Nephron progenitor cell (in vitro differentiated cells): ENCODE results near the gene P3H1.
"Not testable (repeated sequence)": the region's sequence is repeated elsewhere in the genome, so short reads cannot be mapped to it uniquely, and the experiment has no call there.

ENCODE experiments used
- DNase-seq: peaks from one replicate; pipeline ENCODE4 v3.0.0; 2021
- H3K27ac Mint-ChIP-seq: 2 replicates; pipeline ENCODE4 v1.8.0; 2021; ENCODE audit warnings: mild to moderate bottlenecking, moderate library complexity, mixed read lengths
- H3K27me3 Mint-ChIP-seq: 2 replicates; pipeline ENCODE4 v1.8.0; 2021; ENCODE audit warnings: mild to moderate bottlenecking, low read depth, mixed read lengths; ENCODE audit not compliant: poor library complexity
- H3K36me3 Mint-ChIP-seq: 2 replicates; pipeline ENCODE4 v1.8.0; 2021; ENCODE audit warnings: low read depth, mixed read lengths
- H3K4me1 Mint-ChIP-seq: 2 replicates; pipeline ENCODE4 v1.8.0; 2021; ENCODE audit warnings: mixed read lengths
- H3K4me3 Mint-ChIP-seq: 2 replicates; pipeline ENCODE4 v1.8.0; 2021; ENCODE audit warnings: mild to moderate bottlenecking, moderate library complexity, mixed read lengths
- H3K9me3 Mint-ChIP-seq: 2 replicates; pipeline ENCODE4 v1.8.0; 2021; ENCODE audit warnings: mild to moderate bottlenecking, moderate library complexity, mixed read lengths
- TF ChIP-seq, protein P1 (sequence below): fragments of 200-600 bp; sonication (generic); IDR thresholded peaks from 2 replicates; pipeline ENCODE4 v1.5.0; 2021; ENCODE audit warnings: antibody characterized with exemption

The P3H1 gene

DNA sequence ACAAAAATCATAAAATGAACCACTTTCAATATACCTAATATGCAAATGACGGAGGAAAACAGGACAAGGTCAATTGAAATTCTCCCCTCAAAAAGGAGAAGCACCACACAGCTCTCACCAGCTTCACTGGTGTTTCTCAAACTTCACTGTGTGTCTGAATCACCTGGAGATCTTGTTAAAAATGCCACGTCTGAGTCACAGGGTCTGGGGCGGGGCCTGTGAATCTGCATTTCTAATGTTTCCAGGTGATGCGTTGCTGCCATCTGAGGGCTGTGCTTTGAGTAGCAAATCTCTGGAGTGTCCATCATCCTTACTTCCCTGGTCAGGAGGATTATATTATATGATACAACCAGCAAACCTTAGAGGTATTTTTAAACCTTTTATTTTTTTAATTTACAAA lies 35.8 kb downstream of the P3H1 start:
- H3K36me3 Mint-ChIP-seq = no peaks in the 10 kb centered on the region
- no peak for DNase-seq
- TF ChIP-seq, protein P1, sequence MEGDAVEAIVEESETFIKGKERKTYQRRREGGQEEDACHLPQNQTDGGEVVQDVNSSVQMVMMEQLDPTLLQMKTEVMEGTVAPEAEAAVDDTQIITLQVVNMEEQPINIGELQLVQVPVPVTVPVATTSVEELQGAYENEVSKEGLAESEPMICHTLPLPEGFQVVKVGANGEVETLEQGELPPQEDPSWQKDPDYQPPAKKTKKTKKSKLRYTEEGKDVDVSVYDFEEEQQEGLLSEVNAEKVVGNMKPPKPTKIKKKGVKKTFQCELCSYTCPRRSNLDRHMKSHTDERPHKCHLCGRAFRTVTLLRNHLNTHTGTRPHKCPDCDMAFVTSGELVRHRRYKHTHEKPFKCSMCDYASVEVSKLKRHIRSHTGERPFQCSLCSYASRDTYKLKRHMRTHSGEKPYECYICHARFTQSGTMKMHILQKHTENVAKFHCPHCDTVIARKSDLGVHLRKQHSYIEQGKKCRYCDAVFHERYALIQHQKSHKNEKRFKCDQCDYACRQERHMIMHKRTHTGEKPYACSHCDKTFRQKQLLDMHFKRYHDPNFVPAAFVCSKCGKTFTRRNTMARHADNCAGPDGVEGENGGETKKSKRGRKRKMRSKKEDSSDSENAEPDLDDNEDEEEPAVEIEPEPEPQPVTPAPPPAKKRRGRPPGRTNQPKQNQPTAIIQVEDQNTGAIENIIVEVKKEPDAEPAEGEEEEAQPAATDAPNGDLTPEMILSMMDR = no peak
- H3K4me3 Mint-ChIP-seq = no peak overlapping the region
- peaks cover 2% of the 10 kb centered on the region for H3K27me3 Mint-ChIP-seq
- H3K27ac Mint-ChIP-seq = no peak overlapping the region
- peaks cover 12% of the 10 kb centered on the region for H3K4me1 Mint-ChIP-seq
- no peaks in the 10 kb centered on the region for H3K9me3 Mint-ChIP-seq

DNA sequence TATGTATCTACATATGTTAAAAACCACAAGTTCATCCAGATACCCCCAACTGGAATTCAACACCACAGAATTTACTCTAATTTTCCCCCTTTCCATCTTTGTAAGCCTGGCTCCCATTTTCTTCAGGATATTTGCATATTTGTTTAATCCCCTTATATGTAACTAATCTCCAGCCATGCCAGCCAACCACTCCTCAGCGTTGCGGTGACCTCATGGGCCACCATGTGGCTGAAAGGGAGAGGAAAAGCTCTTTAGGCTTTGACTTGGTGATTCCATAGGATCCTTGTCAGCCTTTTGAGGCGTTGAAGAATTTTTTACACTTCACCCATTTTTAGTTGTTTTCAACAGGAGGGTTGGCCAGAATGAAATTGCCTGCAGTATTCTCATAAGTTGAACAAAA lies 36.8 kb downstream of the P3H1 start:
- H3K36me3 Mint-ChIP-seq = no peaks in the 10 kb centered on the region
- no peak overlapping the region for H3K27ac Mint-ChIP-seq
- H3K9me3 Mint-ChIP-seq = no peaks in the 10 kb centered on the region
- DNase-seq = no peak
- TF ChIP-seq, protein P1 = no peak
- H3K4me1 Mint-ChIP-seq = peaks cover 11% of the 10 kb centered on the region
- H3K4me3 Mint-ChIP-seq = no peak overlapping the region
- peaks cover 2% of the 10 kb centered on the region for H3K27me3 Mint-ChIP-seq

- not testable (repeated sequence) for DNase-seq, H3K27ac Mint-ChIP-seq, H3K4me1 Mint-ChIP-seq, H3K27me3 Mint-ChIP-seq, H3K4me3 Mint-ChIP-seq
- peaks cover 16% of the 10 kb centered on the region for H3K36me3 Mint-ChIP-seq
- H3K9me3 Mint-ChIP-seq = peaks cover 13% of the 10 kb centered on the region
Observed at GRCh38 chr1:42725820-42726219, 41.0 kb downstream of the P3H1 start.

DNA sequence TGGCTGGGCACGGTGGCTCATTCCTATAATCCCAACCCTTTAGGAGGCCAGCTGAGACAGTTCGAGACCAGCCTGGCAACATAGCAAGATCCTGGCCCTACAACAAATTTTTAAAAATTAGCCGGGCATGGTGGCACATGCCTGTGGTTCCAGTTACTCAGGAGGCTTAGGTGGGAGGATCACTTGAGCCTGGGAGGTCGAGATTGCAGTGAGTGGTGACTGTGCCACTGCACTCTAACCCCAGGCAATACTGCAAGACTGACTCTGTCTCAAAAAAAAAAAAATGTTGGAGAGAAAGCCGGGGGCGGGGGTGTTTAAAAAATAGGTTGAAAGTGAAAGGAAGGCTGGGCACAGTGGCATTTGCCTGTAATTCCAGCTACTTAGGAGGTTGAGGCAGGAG lies 43.3 kb downstream of the P3H1 start:
- TF ChIP-seq, protein P1 = no peak
- Mint-ChIP-seq H3K4me3 (no peak overlapping the region), H3K36me3 (peaks cover 27% of the 10 kb centered on the region)

GRCh38 chr1:42722403-42722802 lies 44.4 kb downstream of the P3H1 start:
- H3K27me3 Mint-ChIP-seq, DNase-seq, H3K27ac Mint-ChIP-seq, H3K4me1 Mint-ChIP-seq, H3K4me3 Mint-ChIP-seq: not testable (repeated sequence)
- peaks cover 13% of the 10 kb centered on the region for H3K9me3 Mint-ChIP-seq
- H3K36me3 Mint-ChIP-seq = peaks cover 38% of the 10 kb centered on the region

More for the DNA sequence above, 43.3 kb downstream of the P3H1 start:
- DNase-seq = no peak
- Mint-ChIP-seq H3K27me3 (peaks cover 3% of the 10 kb centered on the region), H3K9me3 (peaks cover 13% of the 10 kb centered on the region), H3K4me1 (no peaks in the 10 kb centered on the region), H3K27ac (no peak overlapping the region)

GRCh38 chr1:42721926-42722325 lies 44.9 kb downstream of the P3H1 start:
- Mint-ChIP-seq H3K4me1 (no peaks in the 10 kb centered on the region), H3K9me3 (peaks cover 13% of the 10 kb centered on the region), H3K36me3 (peaks cover 43% of the 10 kb centered on the region), H3K27ac (no peak overlapping the region), H3K4me3 (no peak overlapping the region), H3K27me3 (peaks cover 6% of the 10 kb centered on the region)
- TF ChIP-seq, protein P1 = no peak
- DNase-seq = no peak

DNA sequence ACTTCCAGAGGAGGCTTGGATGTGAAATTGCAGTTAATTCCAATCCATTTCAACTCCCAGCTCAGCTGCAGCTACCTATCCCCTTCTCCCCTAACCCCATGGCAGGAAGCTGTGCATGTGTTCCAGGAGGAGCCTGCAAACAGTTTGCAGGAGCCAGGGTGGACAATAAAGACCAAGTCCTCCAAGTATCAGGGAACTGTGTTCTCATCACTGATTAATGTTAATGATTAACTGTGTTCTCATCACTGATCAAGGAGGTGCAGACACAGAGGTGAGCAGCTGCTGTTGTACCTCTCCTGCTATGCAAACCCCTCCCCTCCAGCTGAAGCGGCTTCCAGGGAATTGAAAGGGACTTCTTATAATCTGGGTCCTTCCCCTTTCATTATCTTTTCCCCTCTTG lies 46.0 kb downstream of the P3H1 start:
- peaks cover 6% of the 10 kb centered on the region for H3K27me3 Mint-ChIP-seq
- no peak overlapping the region for H3K4me3 Mint-ChIP-seq
- H3K9me3 Mint-ChIP-seq = peaks cover 13% of the 10 kb centered on the region
- no peak overlapping the region for H3K27ac Mint-ChIP-seq
- no peak for DNase-seq
- peaks cover 51% of the 10 kb centered on the region for H3K36me3 Mint-ChIP-seq
- TF ChIP-seq, protein P1 = no peak
- H3K4me1 Mint-ChIP-seq = no peaks in the 10 kb centered on the region

DNA sequence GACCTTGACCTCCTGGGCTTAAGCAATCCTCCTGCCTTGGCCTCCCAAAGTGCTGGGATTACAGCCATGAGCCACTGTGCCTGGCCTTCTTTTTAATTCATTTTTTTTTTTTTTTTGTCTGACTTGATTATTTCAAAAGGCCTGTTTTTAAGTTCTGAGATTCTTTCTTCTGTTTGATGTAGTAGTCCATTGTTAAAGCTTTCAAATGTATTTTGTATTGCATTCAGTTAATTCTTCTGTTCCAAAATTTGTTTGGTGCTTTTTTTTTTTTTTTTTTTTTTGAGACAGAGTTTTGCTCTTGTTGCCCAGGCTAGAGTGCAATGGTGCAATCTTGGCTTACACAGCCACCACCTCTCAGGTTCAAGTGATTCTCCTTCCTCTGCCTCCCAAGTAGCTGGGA lies 52.4 kb downstream of the P3H1 start:
- Mint-ChIP-seq H3K9me3 (peaks cover 59% of the 10 kb centered on the region), H3K36me3 (peaks cover 94% of the 10 kb centered on the region)
- H3K27ac Mint-ChIP-seq, H3K4me1 Mint-ChIP-seq, DNase-seq, H3K4me3 Mint-ChIP-seq, H3K27me3 Mint-ChIP-seq: not testable (repeated sequence)
